GM12874 (cell line): ENCODE results near the gene TJP3.

Source experiments
- TF ChIP-seq, protein P1 (sequence below): IDR thresholded peaks from 2 replicates; pipeline ENCODE4 v1.5.1; 2011; ENCODE audit warnings: low read depth, mild to moderate bottlenecking, control low read depth, low read length, moderate library complexity; ENCODE audit not compliant: insufficient read depth

The TJP3 gene

DNA sequence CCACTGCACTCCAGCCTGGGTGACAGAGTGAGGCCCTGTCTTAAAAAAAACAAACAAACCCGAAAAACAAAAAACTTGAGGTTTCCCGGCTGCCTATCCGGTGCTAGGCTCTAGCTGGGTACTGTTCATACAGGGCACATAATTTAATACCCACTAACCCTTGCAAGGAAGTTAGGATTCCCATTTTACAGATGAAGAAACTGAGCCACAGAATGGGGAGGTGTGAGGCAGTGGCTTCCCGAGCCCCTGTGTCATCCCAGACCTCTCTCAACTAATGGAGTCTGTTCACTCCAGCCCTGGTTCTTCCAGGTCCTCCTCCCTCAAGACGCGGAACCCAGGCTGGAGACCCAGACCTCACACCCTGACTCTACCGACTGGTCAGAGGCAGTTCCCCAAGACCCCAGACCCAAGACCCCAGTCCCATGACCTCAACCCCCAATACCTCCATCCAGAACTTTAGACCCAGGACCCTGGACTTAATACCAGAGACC is 52.7 kb downstream of the TJP3 start:
- TF ChIP-seq, protein P1, sequence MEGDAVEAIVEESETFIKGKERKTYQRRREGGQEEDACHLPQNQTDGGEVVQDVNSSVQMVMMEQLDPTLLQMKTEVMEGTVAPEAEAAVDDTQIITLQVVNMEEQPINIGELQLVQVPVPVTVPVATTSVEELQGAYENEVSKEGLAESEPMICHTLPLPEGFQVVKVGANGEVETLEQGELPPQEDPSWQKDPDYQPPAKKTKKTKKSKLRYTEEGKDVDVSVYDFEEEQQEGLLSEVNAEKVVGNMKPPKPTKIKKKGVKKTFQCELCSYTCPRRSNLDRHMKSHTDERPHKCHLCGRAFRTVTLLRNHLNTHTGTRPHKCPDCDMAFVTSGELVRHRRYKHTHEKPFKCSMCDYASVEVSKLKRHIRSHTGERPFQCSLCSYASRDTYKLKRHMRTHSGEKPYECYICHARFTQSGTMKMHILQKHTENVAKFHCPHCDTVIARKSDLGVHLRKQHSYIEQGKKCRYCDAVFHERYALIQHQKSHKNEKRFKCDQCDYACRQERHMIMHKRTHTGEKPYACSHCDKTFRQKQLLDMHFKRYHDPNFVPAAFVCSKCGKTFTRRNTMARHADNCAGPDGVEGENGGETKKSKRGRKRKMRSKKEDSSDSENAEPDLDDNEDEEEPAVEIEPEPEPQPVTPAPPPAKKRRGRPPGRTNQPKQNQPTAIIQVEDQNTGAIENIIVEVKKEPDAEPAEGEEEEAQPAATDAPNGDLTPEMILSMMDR, result no peak

DNA sequence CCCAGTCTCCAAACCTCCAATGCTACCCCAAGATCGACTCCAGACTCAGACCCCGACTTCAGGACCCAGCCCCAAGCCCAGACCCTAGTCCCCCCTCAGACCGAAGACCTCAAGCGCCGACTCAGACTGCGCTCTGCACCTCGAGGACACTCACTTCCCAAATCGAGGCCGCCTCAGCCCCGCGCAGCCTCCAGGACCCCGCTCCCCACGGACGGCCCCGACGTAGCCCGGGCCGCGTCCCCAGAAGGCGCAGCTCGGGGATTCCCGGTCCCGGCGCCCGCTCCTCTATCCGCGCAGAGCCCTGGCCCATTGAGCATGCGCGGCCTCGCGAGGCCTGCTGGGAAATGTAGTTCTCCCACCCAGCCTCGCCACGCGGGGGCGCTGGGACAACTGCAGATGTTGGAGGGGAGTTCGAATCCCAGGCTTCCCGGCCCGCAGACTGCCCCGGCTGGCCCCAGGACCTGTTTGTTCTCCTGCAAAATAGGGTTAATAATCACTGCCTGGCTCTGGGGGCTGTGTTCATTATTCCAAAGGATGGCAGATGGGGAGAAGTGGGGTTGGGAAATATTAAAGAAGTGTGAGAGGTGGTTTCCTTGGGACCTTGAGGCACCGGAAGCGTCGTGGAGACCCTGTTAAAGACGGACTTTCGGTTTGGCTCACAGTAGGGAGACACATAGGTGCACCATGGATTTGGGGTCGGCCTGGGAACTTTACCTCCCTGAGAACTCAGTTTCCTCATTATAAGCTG is 53.4 kb downstream of the TJP3 start, which contains the start of gene APBA3:
Gene APBA3 (minus strand): TSS at position 311 of the 748 bp plus-strand sequence. CDS start 1,428 bp downstream, outside the sequence.
- TF ChIP-seq, protein P1, result peak; percentile 74

DNA sequence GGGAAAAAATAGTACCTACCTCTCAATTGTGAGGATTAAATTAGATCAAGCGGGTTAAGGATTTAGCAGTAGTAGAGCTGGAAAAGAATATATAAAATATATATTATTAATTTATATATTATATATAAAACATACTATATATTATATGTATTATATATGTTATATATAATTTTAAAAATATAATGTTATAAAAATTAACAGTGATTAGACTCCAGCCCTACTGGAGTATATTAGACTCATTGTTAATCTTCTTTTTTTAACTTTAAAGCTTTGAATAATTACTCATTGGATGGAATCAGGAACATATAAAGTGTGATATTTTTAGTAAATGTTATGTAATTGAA is 53.9 kb downstream of the TJP3 start:
- TF ChIP-seq, protein P1, result no peak

DNA sequence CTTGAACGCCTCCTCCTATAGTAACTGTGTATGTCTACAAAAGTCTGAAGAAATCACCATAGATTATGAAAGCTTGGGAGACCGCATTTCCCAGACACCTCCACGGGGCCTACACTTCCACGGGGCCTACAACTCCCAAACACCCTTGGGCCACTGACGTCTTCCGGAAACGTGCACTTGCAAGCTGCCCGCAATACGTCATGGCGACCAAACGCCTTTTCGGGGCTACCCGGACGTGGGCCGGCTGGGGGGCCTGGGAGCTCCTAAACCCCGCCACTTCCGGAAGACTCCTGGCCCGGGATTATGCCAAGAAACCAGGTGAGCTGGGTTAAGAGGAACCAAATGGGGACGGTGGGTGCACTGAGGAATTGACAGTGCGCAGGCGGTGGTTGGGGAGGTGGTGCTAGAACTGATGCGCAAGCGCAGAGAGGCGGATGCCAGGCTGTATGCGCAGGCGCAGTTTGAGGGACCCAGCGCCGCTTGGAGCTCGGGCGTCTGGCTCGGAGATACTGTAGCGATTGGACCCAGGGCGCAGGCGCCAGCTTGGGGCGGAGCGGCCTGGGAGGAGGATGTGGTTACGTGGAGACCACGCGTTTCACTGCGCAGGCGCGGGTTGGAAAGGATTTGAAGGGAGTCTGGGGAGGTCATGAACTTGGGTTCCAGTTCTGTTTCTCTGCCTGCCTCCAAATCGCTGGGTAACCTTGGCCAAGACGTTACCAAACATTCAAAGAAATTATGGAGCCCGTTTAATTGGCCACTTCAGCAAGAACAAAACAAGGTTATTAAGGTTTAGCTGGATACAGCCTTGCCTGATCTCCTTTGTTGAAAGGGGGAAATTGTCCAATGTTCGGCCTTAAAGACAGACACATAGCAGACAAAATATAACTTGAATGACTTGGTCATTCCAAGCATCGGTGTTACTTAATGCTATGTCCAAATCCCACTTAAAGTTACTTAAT is 54.6 kb downstream of the TJP3 start, which contains the start of gene MRPL54:
Gene MRPL54 (plus strand): TSS at position 182 of the 959 bp plus-strand sequence. CDS start 19 bp downstream, at position 201.
- TF ChIP-seq, protein P1, result no peak

DNA sequence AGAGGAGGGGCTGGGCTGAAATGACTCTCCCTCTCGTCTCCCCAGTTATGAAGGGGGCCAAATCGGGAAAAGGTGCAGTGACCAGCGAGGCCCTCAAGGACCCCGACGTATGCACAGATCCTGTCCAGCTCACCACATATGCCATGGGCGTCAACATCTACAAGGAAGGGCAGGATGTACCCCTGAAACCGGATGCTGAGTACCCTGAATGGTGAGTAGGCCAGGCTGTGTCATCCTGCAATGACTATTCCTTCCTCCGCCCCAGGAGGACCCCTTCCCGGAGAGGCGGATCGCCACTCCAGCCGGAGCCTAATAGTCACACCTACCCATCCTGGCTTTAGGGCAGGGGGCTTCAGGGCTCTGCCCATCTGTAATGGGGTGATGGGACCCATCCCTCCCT is 56.9 kb downstream of the TJP3 start:
- TF ChIP-seq, protein P1, result no peak

DNA sequence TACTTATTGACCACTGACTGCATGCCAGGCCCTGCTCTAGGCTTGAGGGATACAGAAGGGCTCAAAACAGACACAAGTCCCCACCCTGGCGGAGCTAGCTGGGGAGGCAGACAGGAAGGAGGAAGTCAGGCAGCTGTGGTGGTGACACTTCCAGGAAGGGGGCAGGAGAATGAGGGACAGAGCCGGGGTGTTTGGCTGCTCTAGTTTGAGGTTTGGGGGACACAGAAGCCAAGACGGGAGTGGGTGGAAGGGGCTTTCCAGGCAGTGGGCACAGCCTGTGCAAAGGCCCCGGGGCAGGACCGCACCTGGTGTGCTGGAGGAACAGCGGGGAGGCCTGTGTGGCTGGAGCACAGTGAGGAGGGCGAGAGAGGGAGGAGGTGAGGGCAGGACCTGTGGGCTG is 58.3 kb downstream of the TJP3 start:
- TF ChIP-seq, protein P1, result no peak

DNA sequence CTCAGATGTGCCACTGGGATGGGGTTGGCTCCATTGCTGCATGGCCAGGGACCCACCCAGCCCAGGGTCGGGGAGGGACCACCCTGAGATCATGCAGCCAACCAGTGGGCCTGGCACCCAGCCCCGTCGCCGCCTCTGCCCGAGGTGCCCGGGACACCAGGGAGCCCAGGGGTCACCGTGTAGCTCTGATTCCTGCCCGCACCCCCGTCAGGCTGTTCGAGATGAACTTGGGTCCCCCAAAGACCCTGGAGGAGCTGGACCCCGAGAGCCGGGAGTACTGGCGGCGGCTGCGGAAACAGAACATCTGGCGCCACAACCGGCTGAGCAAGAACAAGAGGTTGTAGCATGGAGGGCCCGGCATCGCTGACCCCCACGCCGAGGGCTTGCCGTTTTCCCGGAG is 58.9 kb downstream of the TJP3 start:
- TF ChIP-seq, protein P1, result no peak
